SH-SY5Y (cell line): ENCODE measurements around the gene SF3A1.

Experiments
- GATA2 ChIP-seq: IDR thresholded peaks from 2 replicates; pipeline ENCODE4 v1.6.1; 2011; ENCODE audit warnings: mild to moderate bottlenecking, low read depth, low read length
- GATA3 ChIP-seq: IDR thresholded peaks from 2 replicates; pipeline ENCODE4 v1.6.1; 2011; ENCODE audit warnings: low read depth, mild to moderate bottlenecking, low read length, moderate library complexity

SF3A1 gene

DNA sequence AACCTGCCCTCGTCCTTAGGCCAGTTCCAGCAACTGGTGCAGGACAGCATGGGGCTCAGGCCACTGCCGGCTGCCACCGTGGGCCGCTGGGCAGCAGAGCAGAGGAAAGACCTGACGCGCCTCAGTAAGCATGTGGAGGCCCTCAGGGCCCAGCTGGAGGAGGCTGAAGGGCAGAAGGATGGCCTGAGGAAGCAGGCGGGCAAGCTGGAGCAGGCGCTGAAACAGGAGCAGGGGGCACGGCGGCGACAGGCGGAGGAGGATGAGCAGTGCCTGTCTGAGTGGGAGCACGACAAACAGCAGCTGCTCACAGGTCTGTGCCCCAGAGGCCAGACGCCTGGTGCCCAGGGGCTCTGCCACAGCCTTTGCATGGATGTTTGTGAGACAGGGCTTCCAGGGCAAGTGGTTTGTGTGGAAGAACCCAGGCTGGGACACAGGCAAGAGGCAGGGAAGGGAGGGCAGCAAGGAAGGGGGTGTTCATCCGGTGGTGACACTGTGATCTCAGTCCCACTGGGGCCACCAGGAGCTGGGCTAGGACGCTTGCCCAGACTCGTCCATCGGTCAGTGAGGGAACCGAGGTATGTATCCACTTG lies 14.0 kb upstream of the SF3A1 start:
- TF ChIP-seq GATA2 (no peak), GATA3 (no peak)

- TF ChIP-seq GATA2 = no peak
- no peak for TF ChIP-seq GATA3
Observed at GRCh38 chr22:30368420-30368819, 11.7 kb upstream of the SF3A1 start.

GRCh38 chr22:30365891-30366290 lies 9.2 kb upstream of the SF3A1 start:
- no peak for TF ChIP-seq GATA3
- no peak for TF ChIP-seq GATA2

- TF ChIP-seq GATA3 (no peak), GATA2 (no peak)
Observed at GRCh38 chr22:30362651-30363281, 6.1 kb upstream of the SF3A1 start.

- TF ChIP-seq GATA3 (no peak), GATA2 (no peak)
Observed at GRCh38 chr22:30361916-30362650, 5.4 kb upstream of the SF3A1 start.

GRCh38 chr22:30358541-30358940 lies 1.8 kb upstream of the SF3A1 start:
- no peak for TF ChIP-seq GATA2
- TF ChIP-seq GATA3 = no peak

GRCh38 chr22:30357650-30358215 lies 1.0 kb upstream of the SF3A1 start:
- TF ChIP-seq GATA3 = no peak
- no peak for TF ChIP-seq GATA2

DNA sequence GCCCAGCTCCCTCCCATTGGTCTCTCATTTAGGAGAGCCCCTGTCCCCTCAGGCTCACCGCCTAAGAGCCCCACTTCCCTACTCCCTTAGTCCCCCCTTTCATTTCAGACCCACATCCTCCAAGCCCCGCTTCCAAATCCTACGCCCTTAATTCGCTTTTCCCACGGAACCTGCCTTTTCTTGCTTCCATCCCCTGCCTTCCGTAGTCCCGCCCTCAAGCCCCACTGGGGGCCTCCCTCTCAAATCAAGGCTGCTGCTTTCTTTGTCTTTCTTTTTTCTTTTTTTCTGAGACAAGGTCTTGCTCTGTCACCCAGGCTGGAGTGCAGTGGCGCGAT lies 509 bp upstream of the SF3A1 start:
- TF ChIP-seq GATA2 (no peak), GATA3 (no peak)

- TF ChIP-seq GATA2 (no peak), GATA3 (no peak)
Observed at GRCh38 chr22:30354644-30355043, 2.0 kb downstream of the SF3A1 start.

- TF ChIP-seq GATA3 (no peak), GATA2 (no peak)
Observed at GRCh38 chr22:30351226-30351625, 5.5 kb downstream of the SF3A1 start.

DNA sequence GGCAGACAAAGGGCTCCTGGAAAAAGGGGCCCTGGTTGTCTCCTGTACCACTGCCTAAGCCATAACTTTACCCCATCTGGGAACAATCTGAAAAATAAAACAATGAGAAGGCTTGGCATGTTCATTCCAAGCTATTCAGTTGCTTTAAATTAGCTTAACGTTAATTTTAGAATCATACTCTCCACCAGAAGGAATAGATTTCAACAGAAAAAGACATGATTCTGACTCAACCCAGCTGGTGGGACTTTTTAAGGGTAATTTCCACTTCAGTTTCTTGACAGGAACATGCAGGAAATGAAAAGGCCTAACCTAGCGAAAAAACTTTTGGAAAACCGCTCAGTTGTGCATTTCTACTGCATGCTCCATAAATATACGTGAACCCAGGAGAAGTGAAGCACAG lies 7.9 kb downstream of the SF3A1 start:
- no peak for TF ChIP-seq GATA3
- TF ChIP-seq GATA2 = no peak

DNA sequence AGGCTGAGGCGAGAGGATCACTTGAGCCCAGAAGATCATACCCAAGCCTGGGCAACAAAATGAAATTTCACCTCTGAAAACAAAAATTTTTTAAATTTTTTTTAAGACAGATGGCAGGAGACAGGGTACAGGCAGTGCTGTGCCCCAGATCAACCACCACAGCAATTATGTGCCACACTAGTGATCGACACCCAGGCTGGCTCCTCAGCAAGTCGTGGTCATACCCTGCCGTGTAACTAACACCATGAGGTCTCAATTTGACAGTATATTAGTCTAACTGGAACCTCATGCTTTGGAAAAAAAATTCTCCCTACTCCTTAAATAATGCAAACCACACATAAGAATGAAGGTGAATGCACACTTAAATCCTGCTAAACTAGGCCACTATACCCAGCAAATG lies 8.3 kb downstream of the SF3A1 start:
- no peak for TF ChIP-seq GATA2
- TF ChIP-seq GATA3 = no peak

DNA sequence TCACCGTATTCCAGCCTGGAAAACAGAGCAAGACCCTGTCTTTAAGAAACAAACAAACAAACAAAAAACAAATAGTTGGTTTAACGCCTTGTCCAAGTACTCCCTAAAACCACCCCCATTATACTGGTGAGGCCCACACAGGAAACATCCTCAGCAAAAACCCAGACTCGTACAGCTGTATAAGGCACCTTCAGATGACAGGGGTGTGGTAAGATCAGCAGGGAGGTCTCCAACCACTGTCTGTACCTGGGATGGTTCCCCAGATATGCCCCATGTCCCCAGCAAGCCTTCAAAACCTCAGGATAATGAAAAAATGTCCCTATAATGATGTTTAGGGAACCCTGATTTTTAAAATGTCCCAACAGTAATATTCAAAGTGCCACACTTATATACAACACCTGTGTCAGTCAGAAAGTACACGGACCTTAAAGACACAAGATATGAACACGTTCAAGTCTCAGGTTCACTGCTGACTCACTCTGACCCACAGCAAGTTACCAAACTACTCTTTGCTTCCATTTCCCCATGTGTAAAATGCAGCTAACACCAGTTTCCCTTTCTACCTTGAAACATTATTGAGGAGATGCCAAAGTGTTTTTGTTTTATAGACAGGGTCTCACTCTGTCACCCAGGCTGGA lies 9.3 kb downstream of the SF3A1 start:
- TF ChIP-seq GATA3 (no peak), GATA2 (no peak)

DNA sequence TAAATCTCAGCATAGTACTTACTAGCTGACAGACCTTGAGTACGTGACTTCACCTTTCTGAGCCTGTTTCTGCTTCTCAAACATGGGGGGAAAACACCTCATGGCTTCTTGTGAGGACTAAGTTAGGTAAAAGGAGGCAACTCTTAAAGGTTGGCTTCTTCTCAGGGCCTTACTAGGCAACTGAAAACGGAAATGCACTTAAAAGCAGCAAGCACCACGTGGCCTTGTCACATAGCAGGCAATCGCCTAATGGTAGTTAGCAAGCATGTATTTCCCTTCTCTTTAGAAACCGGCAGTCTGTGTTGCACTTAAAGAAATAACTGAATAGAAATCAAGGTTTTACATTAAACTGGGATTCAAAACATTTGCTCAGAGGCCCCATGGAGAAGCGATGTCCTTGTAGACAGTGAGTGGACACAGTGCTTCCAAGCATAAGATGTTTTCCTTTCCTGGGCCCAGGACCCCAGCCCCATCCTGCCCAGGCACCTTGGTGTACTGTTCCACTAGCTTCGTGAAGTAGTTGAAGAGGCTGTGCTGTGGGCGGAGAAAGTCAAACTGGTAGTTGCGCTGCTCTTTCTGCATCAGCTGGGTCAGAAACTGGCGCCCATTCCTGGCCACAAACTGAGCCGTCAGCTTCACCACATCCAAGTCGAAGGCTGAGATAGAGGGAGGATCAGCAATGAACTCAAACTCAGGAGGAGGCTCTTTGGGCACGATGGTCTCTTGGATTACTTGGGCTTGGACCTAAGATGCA lies 12.1 kb downstream of the SF3A1 start:
- TF ChIP-seq GATA3 = no peak
- TF ChIP-seq GATA2 = no peak
